Activated T-helper 1 cell treated with Interleukin-2 at 50 U/mL for 16 hours (primary cell): Measurements from ENCODE around the gene REXO1.
"Not testable (repeated sequence)": the region's sequence is repeated elsewhere in the genome, so short reads cannot be mapped to it uniquely, and the experiment has no call there.

ENCODE experiments used
- DNase-seq: peaks from one replicate; pipeline ENCODE4 v3.0.0-alpha.2; 2020; ENCODE audit warnings: low read depth

The REXO1 gene

DNA sequence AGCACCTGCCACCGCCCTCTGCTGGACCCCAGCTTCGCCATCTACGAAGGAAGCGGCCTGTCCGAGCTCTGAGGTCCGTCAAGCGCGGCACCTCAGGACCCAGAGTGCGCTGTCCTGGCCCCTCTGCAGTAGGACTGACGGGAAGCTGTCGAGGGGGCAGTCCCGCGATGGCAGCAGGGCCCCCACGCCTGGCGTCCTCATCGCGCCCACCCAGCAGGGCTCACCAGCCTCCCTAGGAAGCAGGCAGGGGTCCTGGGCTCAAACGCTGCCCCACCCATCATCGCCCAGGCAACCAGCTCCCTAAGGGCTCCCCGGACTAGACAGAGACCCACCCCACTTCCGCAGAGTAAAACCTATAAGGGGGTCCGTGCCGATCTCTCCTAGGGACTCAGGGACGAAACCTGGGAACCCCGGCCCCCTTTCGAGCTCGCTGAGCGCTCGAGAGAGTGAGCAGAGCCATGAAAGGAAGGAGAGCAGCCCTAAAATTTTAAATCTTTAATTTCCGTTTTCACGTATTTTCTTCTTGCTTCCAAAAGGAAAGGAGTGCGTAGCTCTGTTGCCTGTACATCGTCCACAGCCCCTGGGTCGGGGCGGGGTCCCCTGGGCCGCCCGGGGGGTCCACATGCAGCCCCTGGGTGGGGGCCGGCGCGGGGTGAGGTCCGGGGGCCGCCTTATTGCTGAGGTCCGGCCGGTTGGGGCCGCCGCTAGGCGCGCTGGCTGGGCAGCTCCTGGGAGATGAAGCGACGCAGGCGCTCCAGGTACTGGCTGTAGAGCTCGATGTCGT is 28.4 kb upstream of the REXO1 start:
- DNase-seq: not testable (repeated sequence)

GRCh38 chr19:1875646-1876495 is 27.6 kb upstream of the REXO1 start:
- peak; percentile 82 for DNase-seq

- not testable (repeated sequence) for DNase-seq
Measured at GRCh38 chr19:1875265-1875645, 27.0 kb upstream of the REXO1 start.

DNA sequence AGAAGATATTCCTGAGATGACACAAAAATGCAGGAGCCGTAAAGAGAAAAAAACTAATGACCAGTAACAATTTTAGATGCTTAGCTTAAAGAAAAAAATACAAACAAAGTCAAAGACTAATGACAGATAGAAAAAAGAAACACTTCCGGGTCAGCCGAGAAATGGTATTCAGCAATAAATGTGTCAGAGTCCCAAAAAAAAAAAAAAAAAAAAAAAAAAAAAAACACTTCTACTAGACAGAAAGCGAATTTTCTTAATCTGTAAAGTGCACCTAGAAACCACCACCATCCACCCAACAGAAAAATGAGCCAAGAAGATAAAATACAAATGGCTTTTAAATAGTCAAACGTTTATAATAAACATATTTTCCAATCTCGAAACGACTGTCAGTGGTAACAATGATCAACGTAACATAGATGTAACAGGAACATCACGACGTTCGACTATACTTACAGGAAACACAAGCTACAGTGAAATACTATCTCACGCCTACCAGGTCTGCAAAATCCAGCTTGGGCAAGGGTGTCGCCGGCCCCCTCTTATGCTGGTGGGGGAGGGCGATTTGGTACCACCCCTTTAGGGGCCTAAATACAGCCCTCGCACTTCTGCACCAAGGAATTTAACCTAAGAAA is 26.4 kb upstream of the REXO1 start:
- DNase-seq: no peak

GRCh38 chr19:1873524-1874473 is 25.5 kb upstream of the REXO1 start:
- no peak for DNase-seq

DNA sequence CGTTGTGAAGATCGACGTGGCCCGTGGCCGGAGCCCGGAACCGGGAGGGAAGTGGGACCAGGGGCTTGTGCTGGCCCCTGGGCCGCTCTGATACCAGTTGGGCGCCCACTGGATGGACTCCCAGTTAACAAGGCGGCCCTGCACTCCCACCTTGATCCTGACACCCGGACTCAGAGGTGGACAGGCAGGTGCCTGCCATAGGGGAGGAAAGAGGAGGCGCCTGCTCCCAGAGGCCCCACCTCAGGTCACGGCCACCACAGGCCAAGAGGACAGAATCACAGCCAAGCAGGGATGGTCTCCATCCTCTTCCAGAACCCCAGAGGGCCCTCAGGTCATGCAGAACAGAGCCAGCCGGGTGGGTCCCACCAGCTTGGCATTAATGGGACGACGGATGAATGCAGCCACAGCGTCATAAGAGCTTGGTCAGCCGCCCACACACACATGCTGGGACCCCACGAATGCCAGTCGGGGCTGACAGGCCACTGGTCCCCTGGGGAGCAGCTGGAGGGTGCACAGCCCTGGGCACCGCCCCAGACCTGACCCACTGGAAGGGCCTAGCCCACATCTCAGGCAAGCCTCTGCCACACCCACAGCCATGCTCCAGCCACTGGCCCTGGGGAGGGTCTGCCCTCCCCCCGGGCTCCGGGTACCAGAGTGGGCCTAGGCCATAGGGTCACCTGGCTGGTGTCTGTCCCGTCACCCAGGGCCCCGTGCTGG is 24.7 kb upstream of the REXO1 start:
- no peak for DNase-seq

GRCh38 chr19:1871630-1872029 is 23.3 kb upstream of the REXO1 start:
- DNase-seq: no peak

- DNase-seq: no peak
Measured at GRCh38 chr19:1871140-1871597, 22.9 kb upstream of the REXO1 start.

GRCh38 chr19:1868971-1869370 is 20.7 kb upstream of the REXO1 start:
- DNase-seq: no peak

GRCh38 chr19:1867349-1867724 is 19.1 kb upstream of the REXO1 start:
- DNase-seq: no peak

- no peak for DNase-seq
Measured at GRCh38 chr19:1866693-1867348, 18.5 kb upstream of the REXO1 start.

DNA sequence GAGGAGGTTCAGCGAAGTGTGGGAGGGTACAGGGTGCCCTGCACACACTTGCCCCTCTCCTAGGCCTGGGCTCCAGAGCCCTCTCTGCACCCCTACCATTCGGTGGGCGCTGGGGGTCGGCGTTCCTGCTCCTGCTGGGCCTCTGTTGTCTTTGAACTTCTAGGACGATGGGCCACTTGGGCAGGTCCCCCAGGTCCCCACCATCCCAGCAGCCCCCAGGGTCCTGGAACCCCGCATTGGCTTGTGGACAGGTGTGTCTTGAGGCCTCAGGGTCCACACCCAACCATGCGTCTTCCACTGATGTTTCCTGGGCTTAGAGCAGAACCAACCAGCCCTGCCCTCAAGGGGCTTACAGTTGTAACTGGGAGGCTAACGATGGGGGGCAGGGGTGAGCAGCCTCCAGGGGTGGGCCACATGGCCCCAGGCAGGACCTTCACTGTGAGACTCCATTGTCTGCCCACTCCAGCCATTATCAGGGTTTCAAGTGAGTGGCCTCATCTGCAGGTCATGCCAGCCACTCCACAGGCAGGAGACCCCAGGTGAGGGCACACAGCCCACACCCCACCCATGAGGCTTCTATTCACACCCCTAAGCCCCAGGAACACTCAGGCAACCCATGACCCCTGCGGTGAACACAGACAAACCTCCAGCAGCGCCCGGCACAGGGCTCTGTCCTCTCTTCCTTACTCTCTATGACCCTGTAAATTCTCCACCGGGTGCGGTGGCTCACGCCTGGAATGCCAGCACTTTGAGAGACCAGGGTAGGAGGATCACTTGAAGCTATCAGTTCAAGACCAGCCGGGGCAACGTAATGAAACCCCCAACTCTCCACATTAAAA is 17.1 kb upstream of the REXO1 start:
- no peak for DNase-seq

DNA sequence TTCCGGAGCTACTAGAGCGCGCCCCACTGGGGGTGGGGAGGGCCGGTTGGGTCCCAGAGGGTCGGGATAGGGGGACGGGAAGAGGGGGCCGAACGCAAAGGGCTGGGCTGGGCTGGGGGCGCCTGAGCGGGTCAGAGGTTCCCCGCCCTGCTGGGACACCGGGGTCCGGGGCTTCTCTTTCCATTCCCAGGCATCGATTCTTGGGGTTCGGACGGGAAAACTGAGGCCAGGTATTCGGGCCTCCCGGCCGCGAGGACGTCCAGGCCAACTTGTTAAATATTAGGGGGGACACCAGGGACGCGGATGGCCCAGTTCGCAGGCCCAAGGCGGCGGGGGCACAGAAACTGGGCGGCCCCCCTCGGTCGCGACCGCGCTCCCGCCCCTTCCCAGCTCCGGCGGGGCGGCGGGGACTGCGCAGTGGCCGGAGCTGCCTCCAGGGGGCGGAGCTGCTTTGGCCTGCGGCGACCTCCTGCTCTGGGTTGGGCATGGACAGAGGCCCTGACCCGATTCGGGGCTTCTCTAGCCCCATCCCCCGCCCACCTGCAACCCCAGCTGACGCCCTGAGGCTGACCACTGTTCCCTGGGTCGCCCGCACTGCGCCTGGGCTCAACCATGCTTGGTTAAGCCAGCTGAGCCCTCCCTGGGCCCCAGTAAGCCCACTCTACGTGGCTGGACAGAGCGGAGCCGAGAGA is 16.3 kb upstream of the REXO1 start:
- DNase-seq: no peak

DNA sequence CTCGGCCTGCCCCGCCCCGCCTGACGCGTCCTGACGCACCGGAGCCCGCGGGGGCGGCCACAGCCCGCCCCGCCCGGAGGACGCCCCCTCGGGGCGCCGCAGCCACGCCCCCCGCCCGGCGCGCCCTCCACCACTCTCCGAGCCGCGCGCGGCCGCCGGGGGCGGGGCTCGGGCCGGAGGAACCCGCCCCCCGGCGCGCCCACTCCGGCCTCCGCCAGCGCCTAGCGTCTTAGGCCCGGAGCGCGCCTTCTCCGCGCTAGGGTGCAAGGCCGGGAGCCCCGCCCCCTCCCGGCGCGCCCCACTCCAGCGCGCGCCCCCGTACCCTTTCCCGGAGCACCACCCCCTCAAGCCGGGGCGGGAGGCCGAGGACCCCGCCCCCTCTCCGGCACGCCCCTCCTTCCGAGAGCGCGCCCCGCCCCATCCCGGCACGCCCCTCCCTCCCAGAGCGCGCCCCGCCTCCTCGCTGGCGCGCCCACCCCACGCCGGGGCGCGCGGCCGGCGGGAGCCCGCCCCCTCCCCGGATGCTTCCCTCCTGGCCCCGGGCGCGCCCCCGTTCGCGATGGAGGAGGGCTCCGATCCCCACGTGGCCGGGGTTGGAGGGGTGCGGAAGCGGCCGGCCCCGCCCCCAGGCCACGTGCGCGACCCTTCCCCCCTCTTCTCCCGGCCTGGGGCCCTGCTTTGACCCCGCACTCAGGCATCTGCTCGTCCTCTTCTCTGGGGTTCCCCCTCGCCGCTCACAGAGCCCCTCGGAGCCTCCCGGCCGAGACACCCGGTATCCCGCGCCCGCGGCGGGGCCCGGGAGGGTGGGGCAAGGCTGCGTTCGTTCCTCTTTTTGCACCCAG is 15.6 kb upstream of the REXO1 start:
- peak; percentile 91 for DNase-seq

DNA sequence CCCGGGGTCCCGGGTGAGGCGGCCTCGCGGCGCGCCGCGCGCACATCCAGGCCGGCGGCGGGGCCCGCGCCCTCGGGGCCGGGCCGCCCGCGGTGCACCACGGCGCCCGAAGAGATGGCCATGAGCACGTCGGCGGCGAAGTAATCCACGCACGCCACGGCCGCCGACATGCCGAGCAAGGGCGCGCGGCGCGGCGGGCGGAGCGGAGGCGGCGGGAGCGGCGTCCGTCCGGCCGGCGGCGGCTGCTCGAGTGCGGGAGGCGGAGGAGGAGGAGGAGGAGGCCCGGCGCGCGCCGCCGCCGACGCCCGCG is 15.0 kb upstream of the REXO1 start, which contains the start of gene KLF16:
Gene KLF16 (minus strand): TSS at position 252 of the 310 bp plus-strand sequence. CDS start 82 bp downstream, at position 170.
- DNase-seq: no peak

GRCh38 chr19:1862424-1863327 is 14.4 kb upstream of the REXO1 start:
- no peak for DNase-seq

DNA sequence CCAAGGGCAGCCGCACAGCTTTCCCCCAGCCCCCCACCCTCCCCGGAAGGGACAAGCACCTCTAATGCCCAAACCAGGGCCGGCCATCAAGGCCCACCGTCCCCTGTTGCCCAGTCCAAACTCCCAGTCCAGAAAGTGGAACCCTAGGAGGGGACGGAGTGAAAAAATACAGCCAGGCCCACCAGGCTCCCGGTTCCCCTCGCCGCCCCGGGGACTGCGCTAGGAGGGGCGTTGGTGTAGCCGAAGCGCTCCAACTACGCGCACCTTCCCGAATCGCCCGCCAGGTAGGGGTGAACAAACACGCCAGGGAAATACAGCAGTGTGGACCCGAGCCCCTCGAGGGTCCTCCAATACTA is 13.8 kb upstream of the REXO1 start:
- DNase-seq: no peak
